HG03097 (cell line): ENCODE data around the gene ZNF677.
"Not testable (repeated sequence)": the region's sequence is repeated elsewhere in the genome, so short reads cannot be mapped to it uniquely, and the experiment has no call there.

ENCODE experiments used
- ATAC-seq: cut with Tn5 transposase; IDR thresholded peaks from one replicate; pipeline ENCODE4 v1.9.1; 2021; ENCODE audit not compliant: unreplicated experiment, low FRiP score

The ZNF677 gene

GRCh38 chr19:53254411-53255341 lies at the start of gene ZNF677:
ZNF677 (minus strand) TSS chr19:53254873; CDS start chr19:53251550, 3,323 bp downstream.
- ATAC-seq: no peak

DNA sequence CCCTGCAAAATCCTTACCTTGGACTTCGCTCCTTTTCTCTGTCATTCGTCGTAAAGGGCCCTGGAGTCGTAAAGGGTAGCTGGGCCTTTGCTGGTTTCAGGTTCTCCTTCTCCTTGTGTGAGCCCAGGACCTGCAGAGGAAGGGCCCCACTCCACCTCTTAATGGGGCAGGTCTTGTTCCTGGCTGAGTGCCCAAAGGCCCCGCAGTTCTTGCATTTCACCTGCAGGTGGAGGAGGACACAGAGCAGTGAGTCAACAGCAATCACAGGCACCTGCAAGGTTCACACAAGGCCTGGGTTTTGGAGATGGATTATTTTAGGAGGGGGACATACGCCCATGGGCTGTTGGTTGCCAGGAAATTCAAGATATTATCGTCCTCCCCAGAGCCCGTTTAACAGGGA lies 46.7 kb upstream of the ZNF677 start:
- ATAC-seq: not testable (repeated sequence)

- no peak for ATAC-seq
Observed at GRCh38 chr19:53294786-53295441, 40.2 kb upstream of the ZNF677 start.

DNA sequence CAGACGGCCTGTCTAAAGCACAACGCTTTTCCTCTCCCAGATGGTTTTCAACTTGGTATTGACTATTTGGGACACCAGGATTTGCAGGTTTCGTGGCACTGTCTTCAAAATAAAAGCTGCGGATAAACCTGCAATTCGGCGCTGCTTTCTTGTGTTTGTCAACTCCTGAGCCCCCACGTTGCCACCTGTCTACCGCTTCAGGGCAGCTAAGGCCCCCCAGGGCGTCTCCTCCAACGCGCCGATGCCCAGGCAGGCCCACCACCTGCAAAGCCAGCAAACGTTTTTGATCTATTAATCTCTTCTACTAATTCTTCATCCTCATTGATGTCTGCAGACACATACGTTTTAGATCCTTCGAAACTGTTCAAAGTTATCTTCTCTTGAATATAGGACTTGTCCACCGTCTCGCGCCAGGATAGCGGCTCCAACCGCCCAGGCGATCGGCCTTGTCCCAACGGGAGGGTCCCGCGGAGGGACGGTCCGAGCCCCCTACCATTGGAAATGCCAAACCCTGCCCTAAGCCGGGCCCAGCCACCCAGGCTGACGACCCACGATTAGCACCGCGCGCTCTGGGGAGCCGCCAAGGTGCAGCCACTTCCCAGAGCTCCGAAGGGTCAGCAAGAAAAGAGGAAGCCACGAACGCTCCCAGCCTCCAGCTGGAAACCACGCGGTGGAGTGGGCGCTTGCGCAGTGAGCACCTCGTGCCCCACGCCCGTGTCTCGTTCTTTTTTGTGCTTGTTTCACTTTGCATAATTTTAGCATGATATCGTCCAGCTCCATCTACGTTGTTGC lies 36.3 kb upstream of the ZNF677 start:
- no peak for ATAC-seq

- no peak for ATAC-seq
Observed at GRCh38 chr19:53285087-53285486, 30.4 kb upstream of the ZNF677 start.

DNA sequence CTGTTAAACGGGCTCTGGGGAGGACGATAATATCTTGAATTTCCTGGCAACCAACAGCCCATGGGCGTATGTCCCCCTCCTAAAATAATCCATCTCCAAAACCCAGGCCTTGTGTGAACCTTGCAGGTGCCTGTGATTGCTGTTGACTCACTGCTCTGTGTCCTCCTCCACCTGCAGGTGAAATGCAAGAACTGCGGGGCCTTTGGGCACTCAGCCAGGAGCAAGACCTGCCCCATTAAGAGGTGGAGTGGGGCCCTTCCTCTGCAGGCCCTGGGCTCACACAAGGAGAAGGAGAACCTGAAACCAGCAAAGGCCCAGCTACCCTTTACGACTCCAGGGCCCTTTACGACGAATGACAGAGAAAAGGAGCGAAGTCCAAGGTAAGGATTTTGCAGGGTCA lies 27.3 kb upstream of the ZNF677 start:
- ATAC-seq: not testable (repeated sequence)

GRCh38 chr19:53275480-53275879 lies 20.8 kb upstream of the ZNF677 start:
- no peak for ATAC-seq

- no peak for ATAC-seq
Observed at GRCh38 chr19:53272044-53272443, 17.4 kb upstream of the ZNF677 start.

DNA sequence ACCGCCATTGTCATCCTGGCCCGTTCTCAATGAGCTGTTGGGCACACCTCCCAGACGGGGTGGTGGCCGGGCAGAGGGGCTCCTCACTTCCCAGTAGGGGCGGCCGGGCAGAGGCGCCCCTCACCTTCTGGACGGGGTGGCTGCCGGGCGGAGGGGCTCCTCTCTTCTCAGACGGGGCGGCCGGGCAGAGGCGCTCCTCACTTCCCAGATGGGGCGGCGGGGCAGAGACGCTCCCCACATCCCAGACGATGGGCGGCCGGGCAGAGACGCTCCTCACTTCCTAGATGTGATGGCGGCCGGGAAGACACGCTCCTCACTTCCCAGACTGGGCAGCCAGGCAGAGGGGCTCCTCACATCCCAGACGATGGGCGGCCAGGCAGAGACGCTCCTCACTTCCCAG lies 15.2 kb upstream of the ZNF677 start:
- not testable (repeated sequence) for ATAC-seq

- not testable (repeated sequence) for ATAC-seq
Observed at GRCh38 chr19:53267623-53268022, 12.9 kb upstream of the ZNF677 start, which contains the start of gene VN1R4. VN1R4 (minus strand) TSS chr19:53267723; CDS start chr19:53267665, 58 bp downstream.

DNA sequence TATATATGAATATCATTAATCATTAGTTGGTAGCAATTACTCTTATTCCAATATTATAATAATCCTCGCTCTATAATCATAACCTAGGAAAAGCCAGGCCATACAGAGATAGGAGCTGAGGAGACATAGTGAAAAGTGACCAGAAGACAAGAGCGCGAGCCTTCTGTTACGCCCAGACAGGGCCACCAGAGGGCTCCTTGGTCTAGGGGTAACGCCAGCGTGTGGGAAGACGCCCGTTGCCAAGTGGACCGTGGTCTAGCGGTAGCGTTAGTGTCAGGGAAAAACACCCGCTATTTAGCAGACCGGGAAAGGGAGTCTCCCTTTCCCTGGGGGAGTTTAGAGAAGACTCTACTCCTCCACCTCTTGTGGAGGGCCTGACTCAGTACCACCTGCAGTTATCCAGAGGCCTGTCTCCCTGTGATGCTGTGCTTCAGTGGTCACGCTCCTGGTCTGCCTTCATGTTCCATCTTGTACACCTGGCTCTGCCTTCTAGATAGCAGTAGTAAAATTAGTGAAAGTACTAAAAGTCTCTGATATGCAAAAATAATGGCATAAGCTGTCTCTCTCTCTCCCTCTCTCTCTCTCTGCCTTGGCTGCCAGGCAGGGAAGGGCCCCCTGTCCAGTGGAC lies 3.2 kb upstream of the ZNF677 start, which contains the start of gene VN1R2:
VN1R2 (plus strand) TSS at position 578 of the 628 bp plus-strand sequence. CDS start 84 bp downstream, outside the sequence.
- ATAC-seq: not testable (repeated sequence)

GRCh38 chr19:53246498-53246897 lies 8.2 kb downstream of the ZNF677 start:
- no peak for ATAC-seq

- no peak for ATAC-seq
Observed at GRCh38 chr19:53237114-53237777, 17.4 kb downstream of the ZNF677 start.

GRCh38 chr19:53224606-53225005 lies 30.1 kb downstream of the ZNF677 start:
- ATAC-seq: no peak

DNA sequence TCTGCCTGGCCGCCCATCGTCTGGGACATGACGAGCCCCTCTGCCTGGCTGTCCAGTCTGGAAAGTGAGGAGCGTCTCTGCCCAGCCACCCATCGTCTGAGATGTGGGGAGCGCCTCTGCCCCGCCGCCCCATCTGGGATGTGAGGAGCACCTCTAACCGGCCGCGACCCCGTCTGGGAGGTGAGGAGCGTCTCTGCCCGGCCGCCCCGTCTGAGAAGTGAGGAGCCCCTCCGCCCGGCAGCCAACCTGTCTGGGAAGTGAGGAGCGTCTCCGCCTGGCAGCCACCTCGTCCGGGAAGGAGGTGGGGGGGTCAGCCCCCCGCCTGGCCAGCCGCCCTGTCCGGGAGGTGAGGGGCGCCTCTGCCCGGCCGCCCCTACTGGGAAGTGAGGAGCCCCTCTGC lies 32.0 kb downstream of the ZNF677 start:
- not testable (repeated sequence) for ATAC-seq

GRCh38 chr19:53212703-53213320 lies 41.9 kb downstream of the ZNF677 start:
- ATAC-seq: no peak

DNA sequence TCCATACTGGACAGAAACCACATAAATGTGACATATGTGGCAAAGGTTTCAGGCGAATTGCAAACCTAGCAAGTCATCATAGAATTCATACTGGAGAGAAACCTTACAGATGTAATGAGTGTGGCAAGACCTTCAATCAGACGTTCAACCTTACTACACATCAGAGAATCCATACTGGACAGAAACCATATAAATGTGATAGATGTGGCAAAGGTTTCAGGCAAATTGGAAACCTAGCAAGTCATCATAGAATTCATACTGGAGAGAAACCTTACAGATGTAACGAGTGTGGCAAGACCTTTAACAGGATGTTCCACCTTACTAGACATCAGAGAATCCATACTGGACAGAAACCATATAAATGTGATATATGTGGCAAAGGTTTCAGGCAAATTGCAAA lies 43.1 kb downstream of the ZNF677 start:
- not testable (repeated sequence) for ATAC-seq

GRCh38 chr19:53196777-53197396 lies 57.8 kb downstream of the ZNF677 start:
- ATAC-seq: no peak
